Hippocampal formation (tissue), 2 donors: ENCODE results near the gene USP6NL.

ENCODE experiments used
- DNase-seq, 2 donors: peaks; one replicate each; lab custom pipeline; 2025; lab: John Stamatoyannopoulos, UW

USP6NL gene

DNA sequence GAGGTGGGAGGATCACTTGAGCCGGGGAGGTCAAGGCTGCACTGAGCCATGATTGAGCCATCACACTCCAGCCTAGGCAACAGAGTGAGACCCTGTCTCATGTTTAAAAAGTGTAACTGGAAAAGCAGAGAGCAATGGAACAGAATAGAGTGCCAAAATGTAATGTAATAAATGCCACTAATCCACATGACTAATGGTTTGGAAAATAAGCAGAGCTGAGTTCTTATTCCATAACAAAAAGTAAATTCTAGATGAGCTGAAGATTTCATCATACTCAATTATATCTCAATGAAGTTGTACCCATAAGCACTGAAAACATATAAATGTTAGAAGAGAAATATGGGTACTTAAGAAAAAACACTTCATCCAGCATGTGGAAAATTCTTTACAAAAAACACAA lies 132.6 kb downstream of the USP6NL start:
- no peak for DNase-seq

DNA sequence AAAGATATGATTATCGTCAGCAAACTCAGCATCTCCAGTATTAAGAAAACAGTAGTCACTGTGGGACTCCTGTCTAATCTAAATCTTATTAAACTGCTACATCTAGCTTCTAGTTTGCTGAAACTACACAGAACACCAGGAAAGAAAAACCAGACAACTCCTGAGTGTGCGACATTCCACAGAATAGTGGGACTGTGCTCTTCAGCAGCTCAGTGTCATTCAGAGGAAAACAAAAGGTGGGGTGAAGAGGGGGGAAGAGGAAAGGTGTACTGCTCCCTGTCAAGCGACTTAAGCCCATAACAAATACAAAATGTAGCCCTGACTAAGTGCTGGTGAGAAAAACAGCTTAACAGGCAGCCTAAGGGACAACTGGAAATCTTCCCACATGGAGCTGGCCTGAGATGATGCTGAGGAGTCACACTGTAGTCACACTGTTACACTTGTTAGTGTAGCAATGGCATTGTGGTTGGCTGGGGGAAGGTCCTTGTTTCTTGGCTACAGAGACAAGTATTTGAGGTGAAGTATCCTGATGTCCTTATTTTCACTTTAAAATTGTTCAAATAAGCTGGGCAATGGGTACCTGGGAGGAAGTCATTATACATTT lies 135.5 kb downstream of the USP6NL start:
- DNase-seq: no peak

DNA sequence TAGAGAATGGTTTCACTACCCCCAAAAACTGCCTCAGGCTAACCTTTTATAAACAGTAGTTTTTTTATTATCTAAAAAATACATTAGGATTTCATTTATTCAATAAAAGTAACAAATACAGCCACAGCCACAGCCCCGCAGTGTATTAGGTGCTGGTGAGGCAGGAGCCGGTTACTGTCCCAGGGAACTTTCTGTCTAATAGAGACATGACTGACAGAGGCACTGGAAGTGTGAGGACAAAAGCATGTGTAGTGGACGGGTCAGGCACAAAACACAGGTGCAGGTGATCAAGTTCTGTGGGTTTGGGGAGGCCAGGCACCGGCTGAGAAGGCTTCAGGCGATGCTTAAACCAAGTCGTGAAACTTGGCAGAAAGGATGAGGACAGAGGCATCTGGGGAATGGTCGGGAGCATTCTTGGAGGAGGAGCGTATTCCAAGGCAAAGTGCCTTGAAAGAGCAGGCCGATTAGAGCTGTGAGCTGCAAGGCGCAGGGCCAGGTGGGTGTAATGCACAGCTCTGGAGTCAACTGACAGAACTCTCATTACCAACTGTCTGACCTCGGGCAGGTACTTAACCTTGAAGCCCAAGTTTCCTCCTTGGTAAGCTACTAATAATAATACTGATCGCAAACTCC lies 138.2 kb downstream of the USP6NL start:
- no peak for DNase-seq

DNA sequence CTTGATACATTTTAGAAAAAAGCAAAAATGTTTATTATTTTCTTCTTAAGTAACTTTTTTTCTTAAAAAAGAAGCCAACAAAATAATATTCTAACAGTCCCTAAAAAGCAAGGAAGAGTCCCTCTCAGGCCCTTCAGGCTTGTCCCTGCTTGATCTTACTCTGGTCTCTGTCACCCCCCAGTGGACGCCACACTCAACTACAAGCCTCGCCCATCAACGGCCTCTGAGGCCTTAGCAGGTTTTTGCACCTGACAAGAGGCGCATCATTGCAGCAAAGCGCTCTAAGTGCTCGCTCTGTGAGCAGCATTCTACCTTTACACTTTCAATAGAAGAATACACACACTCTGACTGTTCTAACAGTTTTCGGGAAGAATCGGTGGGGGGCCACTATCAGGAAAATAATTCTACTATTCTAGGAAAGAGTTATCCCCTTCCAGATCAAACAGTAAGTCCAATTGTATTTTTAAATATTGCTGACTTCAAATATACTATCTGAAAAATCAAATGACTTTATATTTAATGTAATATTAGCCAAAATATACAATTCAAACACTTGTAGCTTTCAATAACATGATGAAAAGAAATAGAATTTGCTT lies 139.2 kb downstream of the USP6NL start:
- DNase-seq: peak; percentile 33 to 58

DNA sequence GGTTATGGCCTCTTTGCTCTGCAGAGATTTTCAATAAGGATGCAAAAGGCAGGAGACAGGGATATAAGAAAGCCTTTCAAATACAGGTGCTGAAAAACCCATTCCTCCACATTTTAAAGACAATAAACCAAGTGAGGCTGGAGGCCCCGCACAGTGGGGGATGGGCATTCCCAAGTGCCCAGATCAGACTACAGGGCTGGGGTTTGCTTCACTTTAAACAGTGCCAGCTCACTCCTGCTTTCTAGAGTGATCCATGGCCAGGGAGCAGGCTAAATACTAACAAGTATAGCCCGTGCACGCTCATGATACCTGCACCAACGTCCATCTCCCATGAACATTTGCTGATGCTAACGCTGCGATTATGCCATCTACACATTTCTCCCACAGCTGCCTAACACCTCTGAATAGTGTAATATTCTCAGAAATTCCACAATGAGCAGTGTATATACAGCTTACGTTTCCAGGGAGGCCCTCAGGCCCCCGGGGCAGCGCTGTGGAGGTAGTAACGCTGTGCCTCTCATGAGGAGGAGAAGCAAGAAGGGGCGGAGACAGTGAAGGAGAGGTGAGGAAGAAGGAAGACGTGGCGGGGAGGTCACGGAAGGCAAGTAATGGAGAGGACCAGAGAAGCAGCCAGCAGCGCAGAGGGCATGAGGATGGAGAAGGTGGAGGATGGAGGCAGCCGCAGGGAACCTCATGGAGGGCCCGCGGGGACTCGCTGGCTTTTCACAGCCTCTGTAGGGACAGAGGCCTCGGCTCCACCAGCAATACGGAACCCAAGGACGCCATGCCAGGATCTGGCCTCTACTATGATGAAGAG lies 141.7 kb downstream of the USP6NL start:
- no peak for DNase-seq

DNA sequence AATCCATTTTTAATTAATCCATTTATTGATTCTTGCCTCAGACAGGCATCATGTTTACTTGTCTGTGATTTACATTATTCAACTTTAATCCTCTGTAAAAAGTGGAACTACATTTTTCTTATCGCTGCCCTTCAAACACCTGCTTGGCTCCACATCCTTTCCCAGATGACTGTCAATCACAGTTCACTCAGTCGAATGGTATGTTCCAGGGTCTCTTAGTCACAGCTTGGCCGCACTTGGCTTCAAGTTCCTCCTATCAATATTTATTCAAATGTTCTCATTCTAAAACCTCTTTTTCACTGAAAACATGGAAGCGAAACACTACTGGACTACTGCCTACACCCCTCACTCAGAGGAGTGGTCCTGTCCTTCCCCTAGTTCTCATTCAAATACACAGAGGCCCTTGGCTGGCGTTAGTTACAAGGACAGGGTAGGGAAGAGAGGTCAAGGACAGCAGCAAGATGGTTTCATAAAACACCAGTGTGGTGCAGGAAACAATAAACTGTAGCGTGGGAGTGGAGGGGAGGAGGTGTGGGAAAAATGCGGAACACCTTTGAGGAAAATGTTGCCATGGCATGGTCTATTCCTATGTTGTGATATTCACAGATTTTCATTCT lies 143.2 kb downstream of the USP6NL start:
- no peak for DNase-seq

DNA sequence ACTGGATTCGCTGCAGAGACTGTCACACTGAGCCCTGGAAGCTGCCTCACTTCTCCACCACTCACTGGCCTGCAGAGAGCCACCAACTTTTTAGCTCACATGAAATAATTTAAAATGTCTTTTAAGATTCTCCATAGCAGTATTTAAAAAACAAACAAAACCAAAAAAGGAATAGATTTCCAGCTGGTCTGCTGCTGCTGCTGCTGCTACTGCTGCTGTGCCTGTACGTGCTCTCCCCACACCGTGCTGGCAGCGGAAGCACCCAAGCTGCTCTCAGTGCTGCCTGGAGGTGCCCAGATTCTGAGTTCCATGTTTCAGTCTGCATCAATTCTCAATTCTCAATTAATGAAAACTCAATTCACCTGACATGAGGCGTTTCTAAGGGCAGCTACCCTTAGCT lies 146.0 kb downstream of the USP6NL start:
- DNase-seq: no peak

DNA sequence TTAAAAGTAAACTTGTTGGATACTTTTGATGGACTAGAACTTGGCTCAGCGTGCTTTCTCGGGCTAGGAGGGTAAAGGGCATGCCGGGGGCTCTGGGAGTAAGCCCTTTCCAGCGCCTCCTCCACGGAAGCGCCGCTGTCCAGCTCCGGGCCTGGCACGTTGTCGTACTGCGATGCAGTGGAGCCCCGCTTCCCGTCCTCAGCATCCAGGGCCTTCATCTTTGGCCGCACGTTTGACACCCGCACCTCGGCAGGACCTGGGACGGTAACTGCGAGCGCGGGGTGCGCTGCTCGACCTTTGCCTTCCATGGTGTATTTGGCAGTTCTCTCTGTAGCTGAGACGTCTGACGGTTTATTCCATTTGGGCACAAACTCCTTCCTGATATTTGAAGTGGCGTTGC lies 148.3 kb downstream of the USP6NL start:
- DNase-seq: no peak

DNA sequence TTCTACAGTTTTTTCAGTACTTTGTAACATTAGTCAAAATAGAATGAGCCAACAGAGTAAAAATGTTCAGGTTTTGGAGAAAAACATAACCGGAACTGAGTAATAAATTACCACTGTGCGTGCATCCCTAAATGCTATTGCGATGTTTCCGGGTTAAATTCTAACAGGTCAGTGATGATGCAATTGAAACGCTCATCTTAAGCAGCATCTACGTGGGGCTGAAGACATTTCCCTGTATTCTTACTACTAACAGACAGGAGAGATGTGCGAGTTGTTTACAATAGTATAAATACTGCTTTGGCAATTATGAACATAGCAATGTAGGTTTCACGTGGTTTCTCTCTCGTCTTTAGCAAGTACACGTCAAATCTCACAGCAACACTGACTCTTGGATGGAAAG lies 149.4 kb downstream of the USP6NL start:
- no peak for DNase-seq

DNA sequence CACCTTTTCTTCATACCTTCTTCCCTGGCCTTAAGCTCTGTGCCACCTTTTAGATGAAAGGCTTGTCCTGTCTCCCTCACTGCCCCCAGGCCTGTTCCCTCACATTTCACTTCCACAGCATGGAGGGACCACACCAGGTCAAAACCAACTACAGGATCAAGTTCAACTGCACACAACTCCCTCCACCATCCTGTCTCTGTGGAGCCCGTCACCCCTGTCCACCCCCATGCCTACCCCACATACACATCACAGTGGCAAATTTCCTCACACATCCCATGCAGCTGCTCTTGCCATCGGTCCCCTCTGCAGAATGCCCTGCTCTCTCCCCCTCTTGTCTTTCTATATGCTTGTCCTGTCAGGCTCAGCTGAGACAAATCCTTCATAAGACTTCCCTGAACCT lies 154.1 kb downstream of the USP6NL start:
- no peak for DNase-seq

DNA sequence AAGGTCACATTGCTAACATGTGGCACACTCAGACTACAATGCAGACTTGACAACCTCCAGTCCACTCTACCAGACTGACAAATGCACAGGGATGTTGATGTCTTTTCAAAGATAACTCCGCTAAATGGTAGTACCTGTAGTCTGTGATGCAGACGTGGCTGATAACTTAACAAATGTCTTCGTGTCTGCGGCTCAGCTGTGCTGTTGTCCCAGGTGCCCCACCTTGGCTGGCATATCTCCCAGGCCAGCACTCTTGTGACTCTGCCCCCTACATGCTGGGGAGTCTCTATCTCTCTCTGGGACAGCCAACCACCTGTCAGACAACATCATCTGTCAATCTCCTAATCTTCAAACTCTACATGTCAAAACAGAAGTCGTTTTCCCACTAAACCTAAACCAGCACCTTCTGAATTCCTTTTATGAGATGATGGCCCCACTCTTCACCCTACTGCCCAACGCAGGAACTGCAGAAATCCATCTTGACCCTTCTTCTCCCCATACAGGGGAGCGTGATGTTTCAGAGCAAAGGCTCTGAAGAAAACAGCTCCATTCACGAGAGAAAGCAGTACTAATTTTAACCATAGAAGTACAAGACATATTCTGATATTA lies 156.4 kb downstream of the USP6NL start:
- no peak for DNase-seq

DNA sequence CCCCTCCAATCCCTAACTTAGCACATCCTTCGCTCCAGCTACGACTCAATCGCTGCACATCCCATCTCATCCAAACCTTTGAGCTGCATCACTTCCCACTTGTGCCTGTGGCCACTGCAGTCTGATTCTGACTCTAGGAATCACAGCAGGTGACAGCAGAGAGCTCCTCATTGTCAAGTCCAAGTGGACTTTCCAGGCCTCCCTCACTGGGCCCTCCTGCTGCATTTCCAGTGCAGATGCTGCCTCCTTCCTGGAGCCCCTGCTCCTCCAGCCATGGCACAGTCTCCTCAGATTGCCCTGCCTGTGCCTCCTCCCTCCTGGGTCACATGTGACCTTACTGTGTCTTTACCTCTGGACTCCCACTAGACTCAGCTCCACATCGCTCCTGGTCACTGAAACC lies 157.3 kb downstream of the USP6NL start:
- no peak for DNase-seq

DNA sequence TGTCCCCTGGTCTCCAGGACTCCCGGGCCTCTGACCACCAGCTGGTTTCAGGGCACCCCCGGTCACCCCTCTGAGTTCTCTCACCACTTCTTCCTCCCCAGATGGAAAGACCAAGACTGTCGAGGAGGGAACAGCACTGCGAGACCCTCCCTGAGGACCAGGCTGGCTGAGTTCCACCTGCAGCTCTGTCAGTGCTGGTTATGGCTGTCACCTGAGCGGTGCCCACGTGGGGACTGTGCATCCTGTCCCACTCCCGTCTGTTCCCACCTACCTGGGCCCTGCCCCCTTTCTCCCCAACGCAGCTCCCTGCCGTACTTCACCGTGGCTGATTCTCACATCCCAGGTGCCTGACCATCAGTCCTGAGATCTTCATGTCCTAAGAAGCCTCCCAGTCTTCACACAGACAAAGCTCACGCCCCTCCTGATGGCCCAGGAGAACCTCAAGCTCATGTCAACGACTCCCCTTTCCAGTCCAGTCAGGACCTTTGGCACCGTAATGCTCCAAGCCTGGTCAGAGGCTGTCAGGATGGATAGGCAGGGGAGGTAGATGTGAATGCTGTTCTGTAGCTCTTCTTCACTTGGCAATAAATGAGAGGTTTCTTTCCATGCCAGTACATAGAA lies 159.7 kb downstream of the USP6NL start:
- no peak for DNase-seq

DNA sequence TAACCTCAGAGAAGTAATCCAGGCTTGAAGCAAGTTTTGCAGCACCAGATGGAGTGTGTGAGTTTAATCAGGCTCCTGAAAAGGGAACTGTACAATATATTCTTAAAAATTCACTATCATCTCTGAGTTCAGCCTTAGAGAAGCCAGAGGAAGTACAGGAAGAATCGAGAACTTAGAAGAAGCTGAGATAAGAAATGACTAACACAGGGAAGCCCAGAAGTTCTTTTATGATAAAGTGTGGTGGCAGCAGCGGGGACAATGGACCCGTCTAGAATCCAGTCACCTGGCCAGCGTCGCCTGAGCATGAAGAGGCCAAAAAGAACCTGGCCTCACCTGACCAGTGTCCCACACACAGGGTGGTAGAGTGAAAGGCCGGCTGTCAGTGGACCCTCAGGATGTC lies 161.0 kb downstream of the USP6NL start:
- no peak for DNase-seq

DNA sequence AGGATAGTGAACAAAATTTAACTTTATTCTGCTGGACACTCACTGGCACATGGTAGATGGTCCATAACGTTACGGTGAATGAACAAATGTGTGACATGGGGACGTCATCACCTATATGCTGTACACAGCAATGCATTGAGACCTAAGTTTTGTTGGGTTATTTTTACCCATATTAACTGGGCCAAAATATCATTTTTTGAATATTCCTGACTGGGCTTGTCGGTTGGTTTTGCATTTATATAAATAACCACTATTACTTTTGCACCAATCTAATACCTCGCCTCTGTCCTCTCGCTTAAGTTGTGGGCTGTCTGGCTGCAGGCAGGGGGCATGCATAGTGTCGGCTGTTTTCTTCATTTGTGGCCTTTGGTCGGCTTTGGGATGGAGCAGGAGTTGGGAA lies 161.7 kb downstream of the USP6NL start:
- no peak for DNase-seq

DNA sequence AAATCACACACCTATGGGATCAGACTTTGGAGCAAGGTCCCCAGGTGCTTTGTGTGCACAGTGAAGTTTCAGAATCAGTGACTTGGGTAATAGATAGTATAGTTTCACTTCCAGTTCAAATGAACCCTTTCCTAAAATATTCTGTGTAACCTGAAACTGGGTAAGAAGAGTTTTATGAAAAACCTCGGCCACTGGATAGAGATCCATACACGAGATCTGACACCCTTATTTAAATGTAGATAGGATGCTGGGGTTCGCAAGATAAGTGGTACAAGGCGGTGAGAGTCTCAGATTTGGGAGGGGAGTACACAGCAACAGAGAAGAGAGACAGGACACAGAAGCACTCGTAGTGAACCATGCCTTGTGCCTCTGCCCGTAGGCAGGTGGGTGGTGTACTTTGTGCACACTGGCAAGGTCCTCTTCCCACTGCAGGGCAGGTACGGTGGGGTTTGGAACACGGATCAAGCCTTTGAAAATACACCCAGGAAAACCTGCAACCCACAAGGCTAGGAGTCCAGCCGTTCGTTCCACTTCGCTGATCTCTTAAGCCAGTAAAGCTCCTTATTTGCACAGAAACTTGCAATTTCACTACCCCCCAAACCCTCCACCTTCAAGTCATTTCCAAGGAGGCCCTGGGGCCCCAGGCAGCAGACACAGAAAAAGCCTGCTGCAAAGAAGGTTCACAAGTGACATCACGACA lies 162.8 kb downstream of the USP6NL start:
- no peak for DNase-seq

DNA sequence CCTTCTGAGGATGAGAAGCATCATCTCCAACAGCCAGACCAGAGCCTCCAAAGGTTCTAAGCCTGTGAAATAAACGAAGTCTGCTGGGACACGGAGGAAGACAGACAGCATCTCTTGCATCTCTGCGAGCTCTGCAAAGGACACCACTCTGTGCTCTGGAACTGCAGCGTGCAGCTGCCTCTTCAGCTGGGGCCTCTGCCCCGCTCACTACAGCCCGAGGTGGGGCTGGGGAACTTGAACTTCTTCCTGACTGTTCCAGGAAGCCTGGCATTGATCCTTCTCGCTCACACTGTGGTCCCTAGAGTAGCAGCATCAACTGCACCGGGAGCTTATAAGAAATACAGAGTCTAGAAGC lies 163.3 kb downstream of the USP6NL start:
- no peak for DNase-seq

DNA sequence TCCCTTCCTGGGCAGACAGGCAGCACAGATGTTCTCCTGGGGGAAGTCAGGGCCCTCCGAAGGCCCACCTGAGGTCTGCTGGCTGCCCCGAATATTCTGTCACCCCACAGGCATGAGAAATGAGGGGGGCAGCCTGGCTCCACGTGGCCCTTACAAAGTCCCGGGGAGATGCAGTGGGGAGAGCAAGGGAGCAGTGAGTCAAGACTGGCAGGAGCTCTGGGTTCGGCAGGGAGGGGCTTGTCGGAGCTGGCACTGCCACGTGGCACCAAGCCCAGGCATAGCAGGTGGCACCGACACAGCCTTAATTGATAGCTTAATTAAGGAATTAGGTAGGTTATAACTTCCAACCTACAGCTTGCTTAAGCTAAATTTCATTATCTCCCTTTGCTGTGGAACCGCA lies 163.9 kb downstream of the USP6NL start:
- DNase-seq: no peak

DNA sequence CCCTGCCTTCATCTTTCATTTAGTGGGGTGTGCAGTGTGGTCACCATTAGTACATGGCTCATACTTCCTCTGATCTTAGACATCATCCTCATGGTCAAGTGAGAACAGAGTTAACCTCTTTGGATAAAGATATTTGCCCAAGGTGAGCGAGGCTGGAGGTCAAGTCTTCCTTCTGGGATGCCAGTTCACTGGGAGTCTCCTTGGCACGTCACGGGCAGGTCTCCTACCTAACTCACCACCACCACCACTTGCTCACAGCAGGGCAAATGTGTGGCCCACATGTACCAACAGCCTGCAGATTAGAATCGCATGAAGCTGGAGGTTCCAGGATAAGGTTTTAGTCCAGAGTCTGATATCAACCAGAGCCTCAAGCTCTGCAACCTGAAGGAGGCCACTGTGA lies 164.6 kb downstream of the USP6NL start:
- no peak for DNase-seq

DNA sequence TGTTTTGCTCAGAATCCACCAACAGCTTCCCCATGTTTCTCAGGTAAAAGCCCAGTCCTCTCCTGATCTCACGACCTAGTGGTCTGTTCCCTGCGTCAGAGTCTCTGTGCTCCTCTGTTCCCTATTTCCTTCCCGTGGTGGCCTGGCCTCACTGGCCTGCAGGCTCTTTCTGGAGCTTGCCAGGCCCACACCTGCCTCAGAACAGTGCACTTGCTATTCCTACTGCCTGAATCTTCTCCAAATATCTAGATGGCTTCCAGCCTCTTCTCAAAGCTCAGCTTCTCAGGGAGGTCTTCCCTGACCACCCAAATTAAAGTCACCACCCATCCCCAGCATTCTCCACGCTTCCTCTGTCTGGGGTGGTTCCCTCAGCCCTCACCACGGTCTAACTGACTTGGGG lies 165.3 kb downstream of the USP6NL start:
- DNase-seq: no peak
